ENCODE measurements around the gene GREM1.

The GREM1 gene

GRCh38 chr15:32778391-32779176 is 60.8 kb downstream of the GREM1 start:
- Histone ChIP-seq H3K27me3 (ENCODE audit: control insufficient read depth, insufficient read depth, low read length) (no peaks in the 10 kb centered on the region), H3K4me3 (ENCODE audit: low read depth, low read length) (no peak overlapping the region), H3K9ac (ENCODE audit: low read depth, low read length) (no peak overlapping the region), H3K9me3 (ENCODE audit: control insufficient read depth, insufficient read depth, low read length) (no peaks in the 10 kb centered on the region), H3K4me1 (ENCODE audit: control insufficient read depth, insufficient read depth, low read length) (no peaks in the 10 kb centered on the region), H3K36me3 (ENCODE audit: control insufficient read depth, insufficient read depth, low read length) (no peaks in the 10 kb centered on the region)

GRCh38 chr15:32781781-32782180 is 64.0 kb downstream of the GREM1 start:
- H3K27me3 ChIP-seq (ENCODE audit: control insufficient read depth, insufficient read depth, low read length): no peaks in the 10 kb centered on the region
- H3K4me3 ChIP-seq (ENCODE audit: low read depth, low read length): no peak overlapping the region
- H3K9me3 ChIP-seq (ENCODE audit: control insufficient read depth, insufficient read depth, low read length): no peaks in the 10 kb centered on the region
- H3K4me1 ChIP-seq (ENCODE audit: control insufficient read depth, insufficient read depth, low read length): no peaks in the 10 kb centered on the region
- no peak overlapping the region for H3K9ac ChIP-seq (ENCODE audit: low read depth, low read length)
- H3K36me3 ChIP-seq (ENCODE audit: control insufficient read depth, insufficient read depth, low read length): no peaks in the 10 kb centered on the region

- Histone ChIP-seq H3K9ac (ENCODE audit: low read depth, low read length) (no peak overlapping the region), H3K9me3 (ENCODE audit: control insufficient read depth, insufficient read depth, low read length) (no peaks in the 10 kb centered on the region), H3K27me3 (ENCODE audit: control insufficient read depth, insufficient read depth, low read length) (no peaks in the 10 kb centered on the region), H3K36me3 (ENCODE audit: control insufficient read depth, insufficient read depth, low read length) (no peaks in the 10 kb centered on the region), H3K4me1 (ENCODE audit: control insufficient read depth, insufficient read depth, low read length) (peaks cover 5% of the 10 kb centered on the region), H3K4me3 (ENCODE audit: low read depth, low read length) (no peak overlapping the region)
Observed at GRCh38 chr15:32784581-32784980, 66.8 kb downstream of the GREM1 start.

GRCh38 chr15:32786906-32787305 is 69.1 kb downstream of the GREM1 start:
- no peaks in the 10 kb centered on the region for H3K27me3 ChIP-seq (ENCODE audit: control insufficient read depth, insufficient read depth, low read length)
- no peak overlapping the region for H3K9ac ChIP-seq (ENCODE audit: low read depth, low read length)
- H3K36me3 ChIP-seq (ENCODE audit: control insufficient read depth, insufficient read depth, low read length): no peaks in the 10 kb centered on the region
- no peaks in the 10 kb centered on the region for H3K9me3 ChIP-seq (ENCODE audit: control insufficient read depth, insufficient read depth, low read length)
- no peak overlapping the region for H3K4me3 ChIP-seq (ENCODE audit: low read depth, low read length)
- H3K4me1 ChIP-seq (ENCODE audit: control insufficient read depth, insufficient read depth, low read length): peaks cover 9% of the 10 kb centered on the region

GRCh38 chr15:32787949-32788348 is 70.1 kb downstream of the GREM1 start:
- Histone ChIP-seq H3K9me3 (ENCODE audit: control insufficient read depth, insufficient read depth, low read length) (no peaks in the 10 kb centered on the region), H3K4me1 (ENCODE audit: control insufficient read depth, insufficient read depth, low read length) (peaks cover 9% of the 10 kb centered on the region), H3K27me3 (ENCODE audit: control insufficient read depth, insufficient read depth, low read length) (no peaks in the 10 kb centered on the region), H3K9ac (ENCODE audit: low read depth, low read length) (no peak overlapping the region), H3K4me3 (ENCODE audit: low read depth, low read length) (no peak overlapping the region), H3K36me3 (ENCODE audit: control insufficient read depth, insufficient read depth, low read length) (no peaks in the 10 kb centered on the region)

- Histone ChIP-seq H3K36me3 (ENCODE audit: control insufficient read depth, insufficient read depth, low read length) (no peaks in the 10 kb centered on the region), H3K4me1 (ENCODE audit: control insufficient read depth, insufficient read depth, low read length) (peaks cover 9% of the 10 kb centered on the region), H3K9me3 (ENCODE audit: control insufficient read depth, insufficient read depth, low read length) (no peaks in the 10 kb centered on the region), H3K4me3 (ENCODE audit: low read depth, low read length) (no peak overlapping the region), H3K9ac (ENCODE audit: low read depth, low read length) (no peak overlapping the region), H3K27me3 (ENCODE audit: control insufficient read depth, insufficient read depth, low read length) (no peaks in the 10 kb centered on the region)
Observed at GRCh38 chr15:32790352-32790999, 72.7 kb downstream of the GREM1 start.

GRCh38 chr15:32792436-32792835 is 74.6 kb downstream of the GREM1 start:
- Histone ChIP-seq H3K27me3 (ENCODE audit: control insufficient read depth, insufficient read depth, low read length) (no peaks in the 10 kb centered on the region), H3K4me3 (ENCODE audit: low read depth, low read length) (no peak overlapping the region), H3K36me3 (ENCODE audit: control insufficient read depth, insufficient read depth, low read length) (no peaks in the 10 kb centered on the region), H3K4me1 (ENCODE audit: control insufficient read depth, insufficient read depth, low read length) (peaks cover 9% of the 10 kb centered on the region), H3K9me3 (ENCODE audit: control insufficient read depth, insufficient read depth, low read length) (no peaks in the 10 kb centered on the region), H3K9ac (ENCODE audit: low read depth, low read length) (no peak overlapping the region)

Measured in iPS-15b (cell line).